Neural progenitor cell (in vitro differentiated cells): ENCODE data around the gene GATAD2B.

Experiments used
- EZH2 ChIP-seq: fragments of 200-600 bp; sonication (generic); IDR thresholded peaks from 2 replicates; pipeline ENCODE4 v1.6.1; 2017; ENCODE audit warnings: antibody characterized with exemption, mild to moderate bottlenecking, moderate library complexity
- TF ChIP-seq, protein P1 (sequence below): fragments of 200-600 bp; sonication (generic); IDR thresholded peaks from 2 replicates; pipeline ENCODE4 v1.5.1; 2017; ENCODE audit warnings: antibody characterized with exemption, mild to moderate bottlenecking

DNA sequence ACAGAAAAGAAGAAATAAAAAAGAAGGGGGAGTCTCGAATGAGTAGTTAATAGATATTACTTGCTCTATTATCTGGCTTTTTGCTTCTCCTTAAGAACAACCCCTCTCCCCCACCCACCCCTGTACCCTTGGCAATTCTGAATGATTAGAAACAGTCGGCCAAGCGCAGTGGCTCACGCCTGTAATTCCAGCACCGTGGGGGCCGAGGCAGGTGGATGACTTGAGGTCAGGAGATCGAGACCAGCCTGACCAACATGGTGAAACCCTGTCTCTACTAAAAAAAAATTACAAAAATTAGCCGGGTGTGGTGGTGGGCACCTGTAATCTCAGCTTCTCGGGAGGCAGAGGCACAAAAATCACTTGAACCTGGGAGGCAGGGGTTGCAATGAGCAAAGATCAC lies 42.7 kb downstream of the GATAD2B start:
- TF ChIP-seq, protein P1, sequence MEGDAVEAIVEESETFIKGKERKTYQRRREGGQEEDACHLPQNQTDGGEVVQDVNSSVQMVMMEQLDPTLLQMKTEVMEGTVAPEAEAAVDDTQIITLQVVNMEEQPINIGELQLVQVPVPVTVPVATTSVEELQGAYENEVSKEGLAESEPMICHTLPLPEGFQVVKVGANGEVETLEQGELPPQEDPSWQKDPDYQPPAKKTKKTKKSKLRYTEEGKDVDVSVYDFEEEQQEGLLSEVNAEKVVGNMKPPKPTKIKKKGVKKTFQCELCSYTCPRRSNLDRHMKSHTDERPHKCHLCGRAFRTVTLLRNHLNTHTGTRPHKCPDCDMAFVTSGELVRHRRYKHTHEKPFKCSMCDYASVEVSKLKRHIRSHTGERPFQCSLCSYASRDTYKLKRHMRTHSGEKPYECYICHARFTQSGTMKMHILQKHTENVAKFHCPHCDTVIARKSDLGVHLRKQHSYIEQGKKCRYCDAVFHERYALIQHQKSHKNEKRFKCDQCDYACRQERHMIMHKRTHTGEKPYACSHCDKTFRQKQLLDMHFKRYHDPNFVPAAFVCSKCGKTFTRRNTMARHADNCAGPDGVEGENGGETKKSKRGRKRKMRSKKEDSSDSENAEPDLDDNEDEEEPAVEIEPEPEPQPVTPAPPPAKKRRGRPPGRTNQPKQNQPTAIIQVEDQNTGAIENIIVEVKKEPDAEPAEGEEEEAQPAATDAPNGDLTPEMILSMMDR: no peak
- no peak for TF ChIP-seq EZH2
